Measurements from ENCODE around the gene RNF212. TPM values are rescaled to one million over a fixed set of nuclear protein-coding genes. Genes with fewer than 3 reads are reported as not detected.
"Not testable (repeated sequence)": the region's sequence is repeated elsewhere in the genome, so short reads cannot be mapped to it uniquely, and the experiment has no call there.

Gene RNF212
- polyA plus RNA-seq, 6 donors from 2014 or later, result 0.79 to 11.6 (median 2.0) TPM

DNA sequence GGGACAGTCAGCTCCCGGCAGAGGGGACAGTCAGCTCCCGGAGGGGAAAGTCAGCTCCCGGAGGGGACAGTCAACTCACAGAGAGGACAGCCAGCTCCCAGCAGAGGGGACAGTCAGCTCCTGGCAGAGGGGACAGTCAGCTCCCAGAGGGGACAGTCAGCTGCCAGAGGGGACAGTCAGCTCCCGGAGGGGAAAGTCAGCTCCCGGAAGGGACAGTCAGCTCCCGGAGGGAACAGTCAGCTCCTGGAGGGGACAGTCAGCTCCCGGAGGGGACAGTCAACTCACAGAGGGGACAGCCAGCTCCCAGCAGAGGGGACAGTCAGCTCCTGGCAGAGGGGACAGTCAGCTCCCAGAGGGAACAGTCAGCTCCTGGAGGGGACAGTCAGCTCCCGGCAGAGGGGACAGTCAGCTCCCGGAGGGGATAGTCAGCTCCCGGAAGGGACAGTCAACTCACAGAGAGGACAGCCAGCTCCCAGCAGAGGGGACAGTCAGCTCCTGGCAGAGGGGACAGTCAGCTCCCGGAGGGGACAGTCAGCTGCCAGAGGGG is 58.6 kb downstream of the RNF212 start:
- H3K36me3 Mint-ChIP-seq; H3K9me3 Mint-ChIP-seq; H3K27ac Mint-ChIP-seq; H3K4me3 Mint-ChIP-seq; DNase-seq; ATAC-seq (ENCODE audit: low read depth in 2 of 2): not testable (repeated sequence)
- Mint-ChIP-seq H3K27me3 (peaks cover 0 to 20% (median 6%) of the 10 kb centered on the region in 3 donors), H3K4me1 (peaks cover 6 to 16% (median 11%) of the 10 kb centered on the region in 3 donors)

GRCh38 chr4:1053891-1054290 is 59.5 kb downstream of the RNF212 start:
- DNase-seq; H3K4me3 Mint-ChIP-seq; H3K9me3 Mint-ChIP-seq; H3K36me3 Mint-ChIP-seq; ATAC-seq (ENCODE audit: low read depth in 2 of 2): not testable (repeated sequence)
- peak overlapping the region in 2 of 6 donors; percentile 4 to 58 for H3K27ac Mint-ChIP-seq
- peaks cover 6 to 28% (median 9%) of the 10 kb centered on the region in 3 donors for H3K27me3 Mint-ChIP-seq
- H3K4me1 Mint-ChIP-seq, result peaks cover 11 to 20% (median 18%) of the 10 kb centered on the region in 3 donors

DNA sequence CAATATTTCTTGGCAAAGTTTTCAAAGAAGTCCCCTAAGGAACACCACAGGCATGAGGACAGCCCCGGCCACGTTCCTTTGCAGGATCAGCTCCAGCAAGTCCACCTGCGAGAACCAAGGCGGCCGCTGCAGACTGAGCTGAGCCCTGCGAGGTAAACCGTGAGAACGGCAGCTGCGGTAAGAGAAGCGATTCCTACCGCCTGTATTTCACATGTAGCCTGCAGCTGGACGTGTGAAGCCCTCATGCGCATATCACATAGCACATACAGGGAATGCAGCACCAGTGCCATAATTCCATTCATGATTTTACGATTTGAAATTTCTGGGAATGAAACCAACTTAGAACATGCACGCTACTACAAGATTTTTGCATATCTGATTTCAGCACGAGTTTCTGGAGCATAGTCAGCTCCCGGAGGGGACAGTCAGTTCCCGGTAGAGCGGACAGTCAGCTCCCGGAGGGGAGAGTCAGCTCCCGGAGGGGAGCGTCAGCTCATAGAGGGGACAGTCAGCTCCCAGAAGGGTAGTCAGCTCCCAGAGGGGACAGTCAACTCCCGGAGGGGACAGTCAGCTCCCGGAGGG is 60.2 kb downstream of the RNF212 start:
- peak overlapping the region in 2 of 6 donors; percentile 58 to 92 for H3K27ac Mint-ChIP-seq
- H3K9me3 Mint-ChIP-seq, result peaks cover 0 to 8% (median 4%) of the 10 kb centered on the region in 7 donors
- ATAC-seq (ENCODE audit: low read depth in 2 of 2), result no peak
- peaks cover 14 to 34% (median 14%) of the 10 kb centered on the region in 3 donors for H3K27me3 Mint-ChIP-seq
- H3K36me3 Mint-ChIP-seq, result no peaks in the 10 kb centered on the region
- no peak for DNase-seq
- H3K4me1 Mint-ChIP-seq, result peaks cover 15 to 20% (median 19%) of the 10 kb centered on the region in 3 donors
- peak overlapping the region in 3 of 8 donors; percentile 11 to 34 (median 22) for H3K4me3 Mint-ChIP-seq

DNA sequence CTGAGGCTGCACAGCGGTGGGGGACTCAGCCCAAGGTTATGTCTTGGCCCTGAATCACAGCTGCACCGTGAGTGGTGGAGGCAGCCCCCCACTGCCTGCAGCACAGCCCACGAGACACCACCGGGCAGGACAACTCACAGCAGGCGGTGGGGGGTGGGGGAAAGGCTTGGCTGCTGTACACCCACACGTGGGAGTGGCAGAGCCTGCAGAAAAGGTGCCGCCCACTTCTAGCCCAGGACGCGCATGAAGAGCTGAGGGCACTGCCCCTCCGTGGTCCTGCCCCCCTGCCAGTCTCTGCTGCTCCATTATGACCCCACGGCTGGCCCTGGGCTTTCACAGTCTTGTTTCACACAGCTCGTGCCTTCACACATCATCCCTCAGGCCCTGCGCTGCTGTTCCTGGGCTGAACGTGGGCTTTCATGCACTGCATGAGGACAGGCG is 61.1 kb downstream of the RNF212 start:
- Mint-ChIP-seq H3K27me3 (peaks cover 20 to 44% (median 23%) of the 10 kb centered on the region in 3 donors), H3K4me1 (peaks cover 15 to 26% (median 18%) of the 10 kb centered on the region in 3 donors), H3K9me3 (peaks cover 0 to 8% (median 4%) of the 10 kb centered on the region in 7 donors), H3K4me3 (no peak overlapping the region), H3K27ac (peak overlapping the region in 2 of 6 donors; percentile 33 to 58), H3K36me3 (no peaks in the 10 kb centered on the region)
- DNase-seq, result no peak
- no peak for ATAC-seq (ENCODE audit: low read depth in 2 of 2)

- peaks cover 18 to 25% (median 19%) of the 10 kb centered on the region in 3 donors for H3K4me1 Mint-ChIP-seq
- DNase-seq, result no peak
- H3K27ac Mint-ChIP-seq, result no peak overlapping the region
- H3K9me3 Mint-ChIP-seq, result peaks cover 0 to 8% (median 4%) of the 10 kb centered on the region in 7 donors
- ATAC-seq (ENCODE audit: low read depth in 2 of 2), result no peak
- H3K36me3 Mint-ChIP-seq, result peaks cover 0 to 7% of the 10 kb centered on the region in 2 donors
- H3K4me3 Mint-ChIP-seq, result peak overlapping the region in 1 of 8 donors; percentile 36
- peaks cover 20 to 51% (median 31%) of the 10 kb centered on the region in 3 donors for H3K27me3 Mint-ChIP-seq
These were observed 61.9 kb downstream of the RNF212 start for GRCh38 chr4:1051472-1051871.

- DNase-seq (no peak), ATAC-seq (ENCODE audit: low read depth in 2 of 2) (no peak)
- Mint-ChIP-seq H3K9me3 (peaks cover 0 to 8% (median 4%) of the 10 kb centered on the region in 7 donors), H3K4me3 (no peak overlapping the region), H3K36me3 (peaks cover 0 to 7% of the 10 kb centered on the region in 2 donors), H3K27me3 (peaks cover 14 to 53% (median 34%) of the 10 kb centered on the region in 3 donors), H3K27ac (no peak overlapping the region), H3K4me1 (peaks cover 10 to 17% (median 14%) of the 10 kb centered on the region in 3 donors)
These were observed 62.7 kb downstream of the RNF212 start for GRCh38 chr4:1050486-1051213.

GRCh38 chr4:1049591-1049905 is 63.8 kb downstream of the RNF212 start:
- ATAC-seq (ENCODE audit: low read depth in 2 of 2), result no peak
- H3K27me3 Mint-ChIP-seq, result peaks cover 19 to 64% (median 45%) of the 10 kb centered on the region in 3 donors
- DNase-seq, result no peak
- H3K9me3 Mint-ChIP-seq, result peaks cover 0 to 8% (median 4%) of the 10 kb centered on the region in 7 donors
- peaks cover 0 to 7% of the 10 kb centered on the region in 2 donors for H3K36me3 Mint-ChIP-seq
- peaks cover 7 to 15% (median 14%) of the 10 kb centered on the region in 3 donors for H3K4me1 Mint-ChIP-seq
- H3K4me3 Mint-ChIP-seq, result no peak overlapping the region
- H3K27ac Mint-ChIP-seq, result peak overlapping the region in 2 of 6 donors; percentile 50 to 60

GRCh38 chr4:1048773-1049590 is 64.4 kb downstream of the RNF212 start:
- peaks cover 19 to 70% (median 47%) of the 10 kb centered on the region in 3 donors for H3K27me3 Mint-ChIP-seq
- ATAC-seq (ENCODE audit: low read depth in 2 of 2) (peak; percentile 69 to 72), DNase-seq (peak; percentile 20)
- peak overlapping the region in 1 of 8 donors; percentile 68 for H3K4me3 Mint-ChIP-seq
- peaks cover 0 to 7% of the 10 kb centered on the region in 2 donors for H3K36me3 Mint-ChIP-seq
- H3K4me1 Mint-ChIP-seq, result peaks cover 7 to 15% (median 14%) of the 10 kb centered on the region in 3 donors
- H3K9me3 Mint-ChIP-seq, result peaks cover 0 to 8% (median 4%) of the 10 kb centered on the region in 7 donors
- H3K27ac Mint-ChIP-seq, result peak overlapping the region in 4 of 6 donors; percentile 11 to 50 (median 39)

DNA sequence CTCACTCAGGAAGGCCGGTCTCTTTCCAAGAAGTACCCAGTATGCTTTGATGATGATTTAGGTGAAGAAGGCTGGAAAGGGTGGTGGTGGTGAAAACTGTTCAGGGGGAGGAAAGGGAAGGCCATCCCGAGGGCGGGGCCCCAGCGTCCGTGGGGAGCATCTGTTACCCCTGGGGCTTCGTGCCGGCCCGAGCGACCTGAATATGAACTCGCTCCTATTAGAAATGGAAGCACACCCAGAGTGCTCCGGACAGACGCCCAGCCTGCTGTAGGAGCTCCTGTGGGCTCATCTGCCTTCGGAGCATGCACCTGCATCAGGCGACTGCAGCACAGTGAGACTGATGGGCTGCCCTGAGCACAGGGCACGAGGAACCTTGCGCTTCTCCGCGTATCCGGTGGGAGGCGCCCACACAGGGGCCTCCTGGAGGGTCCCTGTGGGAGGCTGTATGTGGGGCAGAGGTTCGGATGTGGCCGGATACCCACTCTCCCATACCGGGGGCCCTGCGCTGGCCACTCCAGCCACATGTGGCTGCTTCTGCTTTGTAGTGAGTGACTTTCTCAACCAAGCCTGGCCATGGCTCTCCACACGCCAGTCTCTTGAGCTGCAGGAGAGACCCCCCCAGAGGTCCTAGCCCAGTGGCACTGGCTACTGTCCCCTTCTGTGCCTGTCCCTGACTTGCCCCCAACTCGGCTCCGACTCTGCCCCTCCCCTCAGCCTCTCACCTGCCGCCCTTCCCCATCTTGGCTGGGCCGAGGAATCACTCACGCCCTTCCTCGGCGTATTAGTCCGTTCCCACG is 65.2 kb downstream of the RNF212 start:
- peaks cover 0 to 7% of the 10 kb centered on the region in 2 donors for H3K36me3 Mint-ChIP-seq
- peak overlapping the region in 1 of 8 donors; percentile 25 for H3K4me3 Mint-ChIP-seq
- ATAC-seq (ENCODE audit: low read depth in 2 of 2) (no peak), DNase-seq (no peak)
- peaks cover 21 to 72% (median 50%) of the 10 kb centered on the region in 3 donors for H3K27me3 Mint-ChIP-seq
- H3K9me3 Mint-ChIP-seq, result peaks cover 0 to 8% (median 4%) of the 10 kb centered on the region in 7 donors
- H3K4me1 Mint-ChIP-seq, result peaks cover 7 to 15% (median 15%) of the 10 kb centered on the region in 3 donors
- peak overlapping the region in 5 of 6 donors; percentile 8 to 65 (median 50) for H3K27ac Mint-ChIP-seq

DNA sequence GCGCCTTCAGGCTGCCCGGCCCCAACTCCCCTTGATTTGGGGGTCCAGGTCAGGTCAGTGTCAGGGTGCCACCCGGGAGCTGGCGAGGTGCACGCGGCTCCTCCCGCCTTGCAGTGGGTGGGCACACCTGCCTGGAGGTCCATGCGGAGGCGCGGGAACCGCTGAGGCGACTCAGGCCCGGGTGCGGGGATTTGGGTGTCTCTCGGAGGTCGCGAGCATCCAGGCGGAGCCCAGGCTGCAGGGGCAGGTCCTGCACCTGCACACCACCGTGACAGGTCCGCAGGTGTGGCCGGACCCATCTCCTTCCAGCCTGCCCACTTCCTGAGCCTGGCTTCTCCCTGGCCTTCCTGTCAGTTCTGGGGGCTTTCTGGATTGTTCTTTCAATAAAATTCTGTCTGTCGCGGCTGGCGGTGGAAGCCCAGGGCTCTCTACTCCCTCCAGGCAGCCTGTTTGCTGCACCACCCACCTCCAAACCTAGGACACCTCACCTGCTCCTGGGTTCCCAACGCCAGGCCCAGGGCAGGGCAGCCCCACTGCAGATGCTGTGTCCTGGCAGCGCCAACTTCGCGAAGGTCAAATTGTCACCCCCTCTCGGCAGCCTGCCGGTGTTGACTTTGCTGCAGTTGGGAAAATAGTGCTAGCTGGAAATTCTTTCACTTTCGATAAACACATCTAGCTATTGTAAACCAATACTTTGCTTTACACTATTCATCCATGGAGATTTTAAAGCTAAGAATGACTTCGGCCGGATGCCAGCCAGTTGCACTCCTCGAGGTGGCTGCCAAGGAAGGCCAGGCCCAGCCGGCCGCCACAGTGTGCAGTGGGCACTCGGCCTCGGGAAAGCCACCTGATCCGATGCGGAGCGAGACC is 66.0 kb downstream of the RNF212 start:
- H3K4me1 Mint-ChIP-seq, result peaks cover 7 to 18% (median 15%) of the 10 kb centered on the region in 3 donors
- no peak for ATAC-seq (ENCODE audit: low read depth in 2 of 2)
- peak overlapping the region in 2 of 8 donors; percentile 25 to 32 for H3K4me3 Mint-ChIP-seq
- no peak for DNase-seq
- H3K36me3 Mint-ChIP-seq, result peaks cover 0 to 7% of the 10 kb centered on the region in 2 donors
- H3K9me3 Mint-ChIP-seq, result peaks cover 0 to 8% (median 4%) of the 10 kb centered on the region in 7 donors
- peaks cover 23 to 66% (median 55%) of the 10 kb centered on the region in 3 donors for H3K27me3 Mint-ChIP-seq
- peak overlapping the region in 3 of 6 donors; percentile 39 to 89 (median 56) for H3K27ac Mint-ChIP-seq

DNA sequence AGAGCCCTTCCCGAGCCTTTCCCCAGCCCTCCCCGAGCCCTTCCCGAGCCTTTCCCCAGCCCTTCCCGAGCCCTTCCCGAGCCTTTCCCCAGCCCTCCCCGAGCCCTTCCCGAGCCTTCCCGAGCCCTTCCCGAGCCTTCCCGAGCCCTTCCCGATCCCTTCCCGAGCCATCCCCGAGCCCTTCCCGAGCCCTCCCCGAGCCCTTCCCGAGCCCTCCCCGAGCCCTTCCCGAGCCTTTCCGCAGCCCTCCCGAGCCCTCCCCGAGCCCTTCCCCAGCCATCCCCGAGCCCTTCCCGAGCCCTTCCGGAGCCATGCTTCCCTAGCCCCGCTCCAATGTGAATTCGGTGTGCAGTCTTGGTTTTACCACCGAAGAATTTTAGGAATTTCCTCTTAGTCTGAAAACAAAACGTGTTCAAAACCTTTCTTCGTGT is 66.8 kb downstream of the RNF212 start:
- H3K36me3 Mint-ChIP-seq; ATAC-seq (ENCODE audit: low read depth in 2 of 2); DNase-seq; H3K9me3 Mint-ChIP-seq: not testable (repeated sequence)
- Mint-ChIP-seq H3K27me3 (peaks cover 23 to 61% (median 55%) of the 10 kb centered on the region in 3 donors), H3K4me3 (peak overlapping the region in 2 of 8 donors; percentile 32 to 78), H3K27ac (peak overlapping the region in 4 of 6 donors; percentile 39 to 89 (median 76)), H3K4me1 (peaks cover 7 to 18% (median 15%) of the 10 kb centered on the region in 3 donors)

All from naive B cell (primary cell).